Naive thymus-derived CD4-positive, alpha-beta T cell (primary cell): ENCODE measurements around the gene AZU1. TPM values are rescaled to one million over a fixed set of nuclear protein-coding genes. Genes with fewer than 3 reads are reported as not detected.
"Not testable (repeated sequence)": the region's sequence is repeated elsewhere in the genome, so short reads cannot be mapped to it uniquely, and the experiment has no call there.

Experiments used
- ATAC-seq: fragments of 150-1000 bp; cut with Tn5 transposase; 2 replicates; pipeline ENCODE4 v1.10.0; 2021; ENCODE audit warnings: mild to moderate bottlenecking, moderate library complexity
- CTCF ChIA-PET: fragments of 350-600 bp; sonication (Branson Sonifier 250); formaldehyde crosslinking; loops from one replicate; lab custom pipeline; 2021; ENCODE audit warnings: antibody characterized with exemption; lab: Charles Lee
- POLR2A ChIA-PET: fragments of 350-600 bp; sonication (Branson Sonifier 250); formaldehyde crosslinking; loops from one replicate; lab custom pipeline; 2021; ENCODE audit warnings: antibody characterized with exemption, inconsistent platforms; lab: Charles Lee
- DNase-seq, 9 donors: peaks; one replicate each; pipeline versions ENCODE4 v3.0.0 to v3.0.0-alpha.2; 2020 to 2022; ENCODE audit warnings: mixed read lengths in 1 of 9
- H3K27ac ChIP-seq: one replicate; pipeline ENCODE4 v1.7.0; 2013; ENCODE audit warnings: mild to moderate bottlenecking, low read depth, low read length, moderate library complexity
- H3K27me3 ChIP-seq, 2 donors: one replicate each; pipeline ENCODE4 v1.7.0; 2013; ENCODE audit warnings: low read length in 2 of 2, mild to moderate bottlenecking in 2 of 2, moderate library complexity in 2 of 2; ENCODE audit not compliant: control insufficient read depth in 2 of 2, insufficient read depth in 2 of 2
- H3K36me3 ChIP-seq, 3 experiments: 1 replicate in 2 of 3; 2 replicates in 1 of 3; pipeline ENCODE4 v1.7.0; 2013; ENCODE audit warnings: low read length in 3 of 3, mild to moderate bottlenecking in 3 of 3, moderate library complexity in 1 of 3; ENCODE audit not compliant: insufficient read depth in 3 of 3, control insufficient read depth in 2 of 3
- H3K4me1 ChIP-seq, 2 donors: one replicate each; pipeline ENCODE4 v1.7.0; 2013; ENCODE audit warnings: low read length in 2 of 2, mild to moderate bottlenecking in 2 of 2, moderate library complexity in 1 of 2; ENCODE audit not compliant: control insufficient read depth in 2 of 2, insufficient read depth in 2 of 2
- H3K4me3 ChIP-seq: 2 replicates; pipeline ENCODE4 v1.7.0; 2013; ENCODE audit warnings: mild to moderate bottlenecking, low read length
- H3K9me3 ChIP-seq, 3 experiments: 1 replicate in 2 of 3; 2 replicates in 1 of 3; pipeline ENCODE4 v1.7.0; 2013; ENCODE audit warnings: low read length in 3 of 3; ENCODE audit not compliant: control insufficient read depth in 2 of 3
- H3K27ac Mint-ChIP-seq, 9 donors: one replicate each; pipeline ENCODE4 v1.8.0; 2020 to 2022; ENCODE audit warnings: mixed read lengths in 9 of 9, mild to moderate bottlenecking in 8 of 9, moderate library complexity in 5 of 9, inconsistent platforms in 2 of 9
- H3K27me3 Mint-ChIP-seq, 5 donors: one replicate each; pipeline ENCODE4 v1.8.0; 2021 to 2022; ENCODE audit warnings: mixed read lengths in 5 of 5, mild to moderate bottlenecking in 1 of 5
- H3K36me3 Mint-ChIP-seq, 5 donors: one replicate each; pipeline ENCODE4 v1.8.0; 2020 to 2022; ENCODE audit warnings: mixed read lengths in 5 of 5, mild to moderate bottlenecking in 3 of 5, inconsistent platforms in 1 of 5
- H3K4me1 Mint-ChIP-seq, 7 donors: one replicate each; pipeline ENCODE4 v1.8.0; 2020 to 2022; ENCODE audit warnings: mixed read lengths in 7 of 7, mild to moderate bottlenecking in 3 of 7, inconsistent platforms in 1 of 7
- H3K4me3 Mint-ChIP-seq, 10 donors: one replicate each; pipeline ENCODE4 v1.8.0; 2020 to 2022; ENCODE audit warnings: mild to moderate bottlenecking in 10 of 10, mixed read lengths in 10 of 10, moderate library complexity in 6 of 10, inconsistent platforms in 2 of 10
- H3K9me3 Mint-ChIP-seq, 11 donors: one replicate each; pipeline ENCODE4 v1.8.0; 2020 to 2022; ENCODE audit warnings: mixed read lengths in 11 of 11, mild to moderate bottlenecking in 4 of 11, inconsistent platforms in 1 of 11, moderate library complexity in 1 of 11
- intact Hi-C, 2 donors: fragments of 100-400 bp; cut with micrococcal nuclease; formaldehyde crosslinking; loops; one replicate each; pipeline ENCODE4 v1.15.1; 2023
- polyA plus RNA-seq, 2 donors: library from polyadenylated mRNA; unstranded; fragments of 300-500 nt; fragmentation: Illumina TruSeq; gene quantifications; one replicate each; pipeline ENCODE4 v1.2.3, GENCODE V29; 2021
- total RNA-seq, 6 experiments: library from RNA in 5 of 6; stranded (reverse) in 5 of 6; gene quantifications; 1 replicate in 5 of 6; 2 replicates in 1 of 6; pipeline ENCODE4 v1.2.3 and lab custom pipeline; 2021 to 2026

The AZU1 gene
- total and polyA plus RNA-seq, 7 experiments from 2014 or later: 0.64 to 4.1 TPM; not detected in 5

GRCh38 chr19:816500-816857 is 11.2 kb upstream of the AZU1 start:
- peaks cover 0 to 2% (median 0%) of the 10 kb centered on the region in 7 donors for H3K4me1 Mint-ChIP-seq
- peak overlapping the region in 6 of 9 donors; percentile 4 to 72 (median 28) for H3K27ac Mint-ChIP-seq
- H3K36me3 ChIP-seq: peaks cover 0 to 17% (median 0%) of the 10 kb centered on the region in 3 experiments
- no peaks in the 10 kb centered on the region for H3K27me3 ChIP-seq
- no peak overlapping the region for H3K27ac ChIP-seq
- H3K27me3 Mint-ChIP-seq: peaks cover 0 to 13% (median 0%) of the 10 kb centered on the region in 5 donors
- DNase-seq: no peak
- peaks cover 0 to 12% (median 0%) of the 10 kb centered on the region in 11 donors for H3K9me3 Mint-ChIP-seq
- peaks cover 4 to 29% (median 8%) of the 10 kb centered on the region in 5 donors for H3K36me3 Mint-ChIP-seq
- intact Hi-C loops: no loop called here
- H3K4me3 Mint-ChIP-seq: peak overlapping the region in 1 of 10 donors; percentile 53
- no peak for ATAC-seq
- POLR2A ChIA-PET: no interaction called here
- H3K4me1 ChIP-seq: no peaks in the 10 kb centered on the region
- CTCF ChIA-PET: no interaction called here
- H3K9me3 ChIP-seq: no peaks in the 10 kb centered on the region
- H3K4me3 ChIP-seq: no peak overlapping the region

- H3K27me3 ChIP-seq, H3K9me3 ChIP-seq, H3K4me1 ChIP-seq, H3K27ac ChIP-seq, ATAC-seq, H3K4me3 ChIP-seq, H3K27ac Mint-ChIP-seq, intact Hi-C loops, H3K36me3 ChIP-seq, H3K4me1 Mint-ChIP-seq, DNase-seq, CTCF ChIA-PET: not testable (repeated sequence)
- POLR2A ChIA-PET: interaction anchor here (1.0 kb wide), 1 partner anchor 21 kb away, joined by 3 read pairs; no protein-coding TSS in a partner anchor
- Mint-ChIP-seq H3K9me3 (peaks cover 0 to 12% (median 0%) of the 10 kb centered on the region in 11 donors), H3K4me3 (peak overlapping the region in 3 of 10 donors; percentile 16 to 65 (median 56)), H3K36me3 (peaks cover 4 to 14% (median 5%) of the 10 kb centered on the region in 5 donors), H3K27me3 (peaks cover 8 to 28% (median 18%) of the 10 kb centered on the region in 5 donors)
Measured at GRCh38 chr19:820212-820611, 7.4 kb upstream of the AZU1 start.

GRCh38 chr19:821231-821824 is 6.3 kb upstream of the AZU1 start:
- Histone ChIP-seq H3K4me1 (no peaks in the 10 kb centered on the region), H3K27me3 (no peaks in the 10 kb centered on the region), H3K36me3 (no peaks in the 10 kb centered on the region), H3K27ac (no peak overlapping the region), H3K9me3 (no peaks in the 10 kb centered on the region), H3K4me3 (no peak overlapping the region)
- CTCF ChIA-PET: no interaction called here
- DNase-seq (peak in 1 of 9 donors; percentile 8), ATAC-seq (no peak)
- intact Hi-C loops: no loop called here
- Mint-ChIP-seq H3K4me1 (peaks cover 0 to 6% (median 0%) of the 10 kb centered on the region in 7 donors), H3K4me3 (peak overlapping the region in 6 of 10 donors; percentile 27 to 65 (median 46)), H3K27me3 (peaks cover 8 to 28% (median 20%) of the 10 kb centered on the region in 5 donors), H3K27ac (no peak overlapping the region), H3K9me3 (peaks cover 0 to 6% (median 0%) of the 10 kb centered on the region in 11 donors), H3K36me3 (peaks cover 3 to 6% (median 4%) of the 10 kb centered on the region in 5 donors)
- POLR2A ChIA-PET: no interaction called here

- intact Hi-C loops: no loop called here
- ATAC-seq (no peak), DNase-seq (peak in 1 of 9 donors; percentile 7)
- H3K36me3 ChIP-seq: no peaks in the 10 kb centered on the region
- H3K27me3 ChIP-seq: no peaks in the 10 kb centered on the region
- Mint-ChIP-seq H3K4me1 (peaks cover 0 to 6% (median 0%) of the 10 kb centered on the region in 7 donors), H3K36me3 (peaks cover 0 to under 1% (median 0%) of the 10 kb centered on the region in 5 donors), H3K9me3 (peaks cover 0 to under 1% (median 0%) of the 10 kb centered on the region in 11 donors), H3K27me3 (peaks cover 8 to 28% (median 21%) of the 10 kb centered on the region in 5 donors), H3K4me3 (peak within 1 kb of the TSS in 8 of 10 donors; percentile 21 to 66 (median 38)), H3K27ac (no peak within 1 kb of the TSS)
- no peak within 1 kb of the TSS for H3K27ac ChIP-seq
- H3K4me1 ChIP-seq: no peaks in the 10 kb centered on the region
- H3K9me3 ChIP-seq: no peaks in the 10 kb centered on the region
- ChIA-PET CTCF (no interaction called here), POLR2A (no interaction called here)
- no peak within 1 kb of the TSS for H3K4me3 ChIP-seq
Measured at GRCh38 chr19:821825-822503, 5.7 kb upstream of the AZU1 start, which contains the start of gene PLPPR3. Gene PLPPR3, minus strand, starts transcription at chr19:821955. Its CDS starts 396 bp downstream, at chr19:821559.

- Histone ChIP-seq H3K27ac (no peak overlapping the region), H3K36me3 (no peaks in the 10 kb centered on the region), H3K9me3 (no peaks in the 10 kb centered on the region), H3K4me1 (no peaks in the 10 kb centered on the region), H3K27me3 (no peaks in the 10 kb centered on the region), H3K4me3 (no peak overlapping the region)
- ChIA-PET POLR2A (no interaction called here), CTCF (no interaction called here)
- peak in 1 of 9 donors; percentile 8 for DNase-seq
- intact Hi-C loops: no loop called here
- no peaks in the 10 kb centered on the region for H3K36me3 Mint-ChIP-seq
- H3K27ac Mint-ChIP-seq: no peak overlapping the region
- peaks cover 8 to 28% (median 21%) of the 10 kb centered on the region in 5 donors for H3K27me3 Mint-ChIP-seq
- ATAC-seq: no peak
- H3K4me1 Mint-ChIP-seq: peaks cover 0 to 6% (median 0%) of the 10 kb centered on the region in 7 donors
- H3K4me3 Mint-ChIP-seq: peak overlapping the region in 1 of 10 donors; percentile 23
- no peaks in the 10 kb centered on the region for H3K9me3 Mint-ChIP-seq
Measured at GRCh38 chr19:823565-824121, 4.0 kb upstream of the AZU1 start.

GRCh38 chr19:824885-825284 is 2.8 kb upstream of the AZU1 start:
- no peak overlapping the region for H3K27ac ChIP-seq
- CTCF ChIA-PET: no interaction called here
- H3K27me3 Mint-ChIP-seq: peaks cover 8 to 27% (median 22%) of the 10 kb centered on the region in 5 donors

More at GRCh38 chr19:824885-825284, 2.8 kb upstream of the AZU1 start:
- Mint-ChIP-seq H3K4me1 (peaks cover 0 to 8% (median 0%) of the 10 kb centered on the region in 7 donors), H3K27ac (no peak overlapping the region), H3K9me3 (no peaks in the 10 kb centered on the region), H3K36me3 (no peaks in the 10 kb centered on the region), H3K4me3 (peak overlapping the region in 2 of 10 donors; percentile 13 to 66)
- DNase-seq (no peak), ATAC-seq (peak; percentile 49)
- Histone ChIP-seq H3K4me1 (no peaks in the 10 kb centered on the region), H3K9me3 (no peaks in the 10 kb centered on the region), H3K27me3 (no peaks in the 10 kb centered on the region), H3K36me3 (no peaks in the 10 kb centered on the region), H3K4me3 (no peak overlapping the region)
- intact Hi-C loops: no loop called here
- POLR2A ChIA-PET: no interaction called here
